BLaER1 (cell line): Measurements from ENCODE around the gene DSTYK.

Experiments
- H3K27ac ChIP-seq: shearing (Covaris generic); formaldehyde crosslinking; 2 replicates; pipeline ENCODE4 v1.8.1; 2022
- H3K27me3 ChIP-seq: shearing (Covaris generic); formaldehyde crosslinking; 2 replicates; pipeline ENCODE4 v1.8.1; 2022
- H3K36me3 ChIP-seq: shearing (Covaris generic); formaldehyde crosslinking; 2 replicates; pipeline ENCODE4 v1.8.1; 2022
- H3K4me1 ChIP-seq: shearing (Covaris generic); formaldehyde crosslinking; 2 replicates; pipeline ENCODE4 v1.8.1; 2022
- H3K4me2 ChIP-seq: shearing (Covaris generic); formaldehyde crosslinking; 2 replicates; pipeline ENCODE4 v1.8.1; 2022
- H3K4me3 ChIP-seq: shearing (Covaris generic); formaldehyde crosslinking; 2 replicates; pipeline ENCODE4 v1.8.1; 2022
- H3K9ac ChIP-seq: shearing (Covaris generic); formaldehyde crosslinking; 2 replicates; pipeline ENCODE4 v1.8.1; 2022
- H3K9me3 ChIP-seq: shearing (Covaris generic); formaldehyde crosslinking; 2 replicates; pipeline ENCODE4 v1.8.1; 2022
- H4K20me1 ChIP-seq: shearing (Covaris generic); formaldehyde crosslinking; 2 replicates; pipeline ENCODE4 v1.8.1; 2022
- Cebpa-rat ChIP-seq: shearing (Covaris generic); IDR thresholded peaks from 2 replicates; pipeline ENCODE4 v1.8.1; 2022

Gene DSTYK

GRCh38 chr1:205224736-205225135 is 13.2 kb upstream of the DSTYK start:
- Histone ChIP-seq H3K9me3 (no peaks in the 10 kb centered on the region), H3K4me1 (peaks cover 28% of the 10 kb centered on the region), H4K20me1 (peaks cover 11% of the 10 kb centered on the region; the same call in 1 of the 2 replicates), H3K4me2 (no peak overlapping the region), H3K27ac (no peak overlapping the region), H3K36me3 (no peaks in the 10 kb centered on the region), H3K4me3 (no peak overlapping the region), H3K27me3 (peaks cover 40% of the 10 kb centered on the region), H3K9ac (no peak overlapping the region)
- TF ChIP-seq Cebpa-rat: no peak

- H4K20me1 ChIP-seq: no peaks in the 10 kb centered on the region
- H3K4me1 ChIP-seq: peaks cover 5% of the 10 kb centered on the region; the same call in 1 of the 2 replicates
- H3K27me3 ChIP-seq: no peaks in the 10 kb centered on the region; the same call in 1 of the 2 replicates
- no peak overlapping the region for H3K4me3 ChIP-seq
- H3K9me3 ChIP-seq: no peaks in the 10 kb centered on the region
- no peak overlapping the region for H3K27ac ChIP-seq
- no peaks in the 10 kb centered on the region for H3K36me3 ChIP-seq
- TF ChIP-seq Cebpa-rat: no peak
- no peak overlapping the region for H3K4me2 ChIP-seq
- H3K9ac ChIP-seq: no peak overlapping the region
Observed at GRCh38 chr1:205220421-205220820, 8.9 kb upstream of the DSTYK start.

DNA sequence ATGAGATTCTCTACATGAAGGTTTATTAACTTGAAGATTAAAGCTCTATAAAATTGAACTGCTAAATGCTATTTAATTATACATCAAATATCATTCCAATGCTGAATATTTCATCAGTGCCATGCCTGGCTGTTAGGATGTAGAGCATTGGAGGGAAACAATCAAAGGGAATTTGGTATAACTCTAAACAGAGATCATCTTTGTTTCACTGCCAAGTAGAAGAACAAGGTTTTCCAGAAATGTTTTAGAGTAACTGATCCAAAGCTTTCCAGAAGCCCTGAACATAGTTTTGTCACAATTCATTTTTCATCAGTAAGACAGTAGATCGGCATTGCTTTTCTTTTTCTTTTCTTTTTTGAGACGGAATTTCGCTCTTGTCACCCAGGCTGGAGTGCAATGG is 5.9 kb upstream of the DSTYK start:
- Histone ChIP-seq H4K20me1 (no peaks in the 10 kb centered on the region), H3K36me3 (no peaks in the 10 kb centered on the region), H3K4me1 (peaks cover 6% of the 10 kb centered on the region), H3K4me2 (no peak overlapping the region), H3K9me3 (no peaks in the 10 kb centered on the region), H3K9ac (no peak overlapping the region), H3K27me3 (no peaks in the 10 kb centered on the region), H3K4me3 (no peak overlapping the region), H3K27ac (no peak overlapping the region)
- no peak for TF ChIP-seq Cebpa-rat

DNA sequence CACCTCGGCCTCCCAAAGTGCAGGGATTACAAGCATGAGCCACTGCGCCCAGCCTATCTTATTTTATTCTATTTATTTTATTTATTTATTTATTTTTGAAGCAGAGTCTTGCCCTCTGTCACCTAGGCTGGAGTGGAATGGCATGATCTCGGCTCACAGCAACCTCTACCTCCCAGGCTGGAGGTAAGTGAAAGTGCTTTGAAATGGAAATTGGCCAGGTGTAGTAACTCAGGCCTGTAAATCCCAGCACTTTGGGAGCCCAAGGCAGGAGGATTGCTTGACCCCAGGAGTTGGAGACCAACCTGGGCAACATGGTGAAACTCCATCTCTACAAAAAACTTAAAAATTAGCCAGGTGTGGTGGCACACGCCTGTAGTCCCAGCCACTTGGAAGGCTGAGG is 5.1 kb upstream of the DSTYK start:
- Histone ChIP-seq H3K4me2 (no peak overlapping the region), H3K4me3 (no peak overlapping the region), H3K9ac (no peak overlapping the region), H3K27ac (no peak overlapping the region), H3K9me3 (no peaks in the 10 kb centered on the region), H3K4me1 (peaks cover 13% of the 10 kb centered on the region), H3K36me3 (no peaks in the 10 kb centered on the region), H4K20me1 (no peaks in the 10 kb centered on the region), H3K27me3 (no peaks in the 10 kb centered on the region)
- TF ChIP-seq Cebpa-rat: no peak

DNA sequence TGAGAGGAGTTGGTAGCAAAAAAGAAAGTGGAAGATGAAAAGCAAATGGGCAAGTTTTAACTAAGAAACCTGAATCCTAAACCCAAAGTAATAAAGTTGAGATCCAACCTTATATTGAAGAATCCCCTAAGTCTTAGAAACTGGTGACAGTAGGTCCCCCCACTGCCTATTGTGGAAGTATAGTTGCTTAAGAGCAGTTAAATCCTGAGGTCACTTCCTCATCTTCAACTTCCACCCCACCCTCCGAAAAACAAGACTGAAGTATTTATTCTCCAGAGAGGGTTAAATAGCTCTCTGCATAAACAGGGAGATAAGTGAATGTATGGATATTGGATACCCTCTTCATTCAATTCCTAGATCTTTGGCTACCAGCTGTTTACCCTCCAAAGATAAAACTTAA is 3.3 kb upstream of the DSTYK start:
- no peak overlapping the region; the same call in 1 of the 2 replicates for H3K4me2 ChIP-seq
- no peaks in the 10 kb centered on the region; the same call in 1 of the 2 replicates for H3K27me3 ChIP-seq
- peaks cover 6% of the 10 kb centered on the region for H4K20me1 ChIP-seq
- no peaks in the 10 kb centered on the region for H3K36me3 ChIP-seq
- TF ChIP-seq Cebpa-rat: no peak
- no peak overlapping the region for H3K27ac ChIP-seq
- no peaks in the 10 kb centered on the region for H3K9me3 ChIP-seq
- H3K4me3 ChIP-seq: no peak overlapping the region
- H3K4me1 ChIP-seq: peaks cover 16% of the 10 kb centered on the region
- no peak overlapping the region for H3K9ac ChIP-seq

- H3K27ac ChIP-seq: peak overlapping the region; percentile 82; the same call in 1 of the 2 replicates
- peaks cover 34% of the 10 kb centered on the region for H4K20me1 ChIP-seq
- no peaks in the 10 kb centered on the region for H3K36me3 ChIP-seq
- peak overlapping the region; percentile 93 for H3K4me2 ChIP-seq
- H3K4me3 ChIP-seq: peak overlapping the region; percentile 97
- no peak for TF ChIP-seq Cebpa-rat
- no peaks in the 10 kb centered on the region for H3K9me3 ChIP-seq
- H3K27me3 ChIP-seq: no peaks in the 10 kb centered on the region; the same call in 1 of the 2 replicates
- peak overlapping the region; percentile 87; the same call in 1 of the 2 replicates for H3K9ac ChIP-seq
- peaks cover 19% of the 10 kb centered on the region for H3K4me1 ChIP-seq
Observed at GRCh38 chr1:205211839-205212536, 486 bp upstream of the DSTYK start.

DNA sequence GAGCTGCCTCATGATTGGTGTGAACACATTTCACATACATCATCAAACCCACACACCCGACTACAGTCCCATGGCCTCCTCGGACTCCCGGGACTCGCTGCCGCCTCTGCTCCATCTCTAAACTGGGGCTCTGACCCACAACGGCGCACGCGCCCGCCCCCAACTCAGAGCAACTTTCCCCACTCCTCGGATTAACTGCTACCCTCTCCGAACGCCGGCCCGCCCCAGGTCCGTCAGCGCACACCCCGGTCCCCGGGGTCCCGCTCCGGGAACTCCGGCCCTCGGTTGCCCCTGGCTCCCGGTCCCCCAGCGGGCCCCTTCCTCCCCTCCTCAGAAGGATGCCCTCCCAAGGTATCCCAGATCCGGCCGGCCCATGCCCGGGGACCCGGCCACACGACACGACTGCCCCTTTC is 740 bp downstream of the DSTYK start:
- Histone ChIP-seq H3K27ac (peak overlapping the region; percentile 82), H3K9ac (peak overlapping the region; percentile 87), H3K4me3 (peak overlapping the region; percentile 97), H3K4me1 (peaks cover 19% of the 10 kb centered on the region), H3K4me2 (peak overlapping the region; percentile 93), H4K20me1 (peaks cover 46% of the 10 kb centered on the region), H3K27me3 (no peaks in the 10 kb centered on the region; the same call in 1 of the 2 replicates), H3K9me3 (no peaks in the 10 kb centered on the region), H3K36me3 (no peaks in the 10 kb centered on the region)
- TF ChIP-seq Cebpa-rat: no peak

- H3K9ac ChIP-seq: no peak overlapping the region
- no peak overlapping the region for H3K4me2 ChIP-seq
- no peaks in the 10 kb centered on the region for H3K9me3 ChIP-seq
- no peaks in the 10 kb centered on the region; the same call in 1 of the 2 replicates for H3K27me3 ChIP-seq
- no peak for TF ChIP-seq Cebpa-rat
- no peak overlapping the region for H3K4me3 ChIP-seq
- H3K4me1 ChIP-seq: peaks cover 19% of the 10 kb centered on the region
- H4K20me1 ChIP-seq: peaks cover 66% of the 10 kb centered on the region
- no peak overlapping the region for H3K27ac ChIP-seq
- H3K36me3 ChIP-seq: no peaks in the 10 kb centered on the region
Observed at GRCh38 chr1:205208811-205209210, 2.7 kb downstream of the DSTYK start.

DNA sequence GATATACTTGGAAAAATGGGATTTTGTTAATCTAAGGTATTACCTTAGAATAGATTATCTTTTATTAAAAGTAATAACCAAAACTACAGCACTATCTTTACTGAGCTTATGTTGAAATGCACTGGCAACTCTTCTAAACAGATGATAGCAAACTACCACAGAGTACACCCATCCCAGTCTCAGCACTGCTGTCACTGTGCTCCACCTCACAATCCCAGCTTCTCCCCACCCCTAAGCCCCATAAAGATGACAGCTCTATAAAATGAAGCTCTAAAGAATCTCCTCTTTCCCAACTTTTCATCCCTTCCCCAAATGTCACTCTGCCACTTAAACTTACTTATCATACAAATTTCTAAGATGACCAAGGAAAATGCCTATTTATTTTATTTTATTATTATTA is 6.4 kb downstream of the DSTYK start:
- H3K27ac ChIP-seq: no peak overlapping the region
- TF ChIP-seq Cebpa-rat: no peak
- peaks cover 6% of the 10 kb centered on the region for H3K4me1 ChIP-seq

GRCh38 chr1:205204552-205204951 is 7.0 kb downstream of the DSTYK start:
- Histone ChIP-seq H3K4me3 (no peak overlapping the region), H3K9me3 (no peaks in the 10 kb centered on the region), H3K27ac (no peak overlapping the region), H3K4me1 (0 out of 2 replicates have a peak, but pooled peaks cover under 1% of the 10 kb centered on the region), H4K20me1 (peaks cover 97% of the 10 kb centered on the region), H3K4me2 (no peak overlapping the region), H3K9ac (no peak overlapping the region), H3K36me3 (no peaks in the 10 kb centered on the region), H3K27me3 (no peaks in the 10 kb centered on the region)
- no peak for TF ChIP-seq Cebpa-rat

More for the DNA sequence above, 6.4 kb downstream of the DSTYK start:
- Histone ChIP-seq H3K9ac (no peak overlapping the region), H3K4me2 (no peak overlapping the region), H4K20me1 (peaks cover 97% of the 10 kb centered on the region), H3K9me3 (no peaks in the 10 kb centered on the region), H3K36me3 (no peaks in the 10 kb centered on the region), H3K4me3 (no peak overlapping the region), H3K27me3 (no peaks in the 10 kb centered on the region; the same call in 1 of the 2 replicates)
